Nephron progenitor cell (in vitro differentiated cells): ENCODE results near the gene SLC22A9.

Experiments
- DNase-seq: peaks from one replicate; pipeline ENCODE4 v3.0.0; 2021
- H3K27ac Mint-ChIP-seq: 2 replicates; pipeline ENCODE4 v1.8.0; 2021; ENCODE audit warnings: mild to moderate bottlenecking, moderate library complexity, mixed read lengths
- H3K27me3 Mint-ChIP-seq: 2 replicates; pipeline ENCODE4 v1.8.0; 2021; ENCODE audit warnings: mild to moderate bottlenecking, low read depth, mixed read lengths; ENCODE audit not compliant: poor library complexity
- H3K36me3 Mint-ChIP-seq: 2 replicates; pipeline ENCODE4 v1.8.0; 2021; ENCODE audit warnings: low read depth, mixed read lengths
- H3K4me1 Mint-ChIP-seq: 2 replicates; pipeline ENCODE4 v1.8.0; 2021; ENCODE audit warnings: mixed read lengths
- H3K4me3 Mint-ChIP-seq: 2 replicates; pipeline ENCODE4 v1.8.0; 2021; ENCODE audit warnings: mild to moderate bottlenecking, moderate library complexity, mixed read lengths
- H3K9me3 Mint-ChIP-seq: 2 replicates; pipeline ENCODE4 v1.8.0; 2021; ENCODE audit warnings: mild to moderate bottlenecking, moderate library complexity, mixed read lengths
- TF ChIP-seq, protein P1 (sequence below): fragments of 200-600 bp; sonication (generic); IDR thresholded peaks from 2 replicates; pipeline ENCODE4 v1.5.0; 2021; ENCODE audit warnings: antibody characterized with exemption

Gene SLC22A9

DNA sequence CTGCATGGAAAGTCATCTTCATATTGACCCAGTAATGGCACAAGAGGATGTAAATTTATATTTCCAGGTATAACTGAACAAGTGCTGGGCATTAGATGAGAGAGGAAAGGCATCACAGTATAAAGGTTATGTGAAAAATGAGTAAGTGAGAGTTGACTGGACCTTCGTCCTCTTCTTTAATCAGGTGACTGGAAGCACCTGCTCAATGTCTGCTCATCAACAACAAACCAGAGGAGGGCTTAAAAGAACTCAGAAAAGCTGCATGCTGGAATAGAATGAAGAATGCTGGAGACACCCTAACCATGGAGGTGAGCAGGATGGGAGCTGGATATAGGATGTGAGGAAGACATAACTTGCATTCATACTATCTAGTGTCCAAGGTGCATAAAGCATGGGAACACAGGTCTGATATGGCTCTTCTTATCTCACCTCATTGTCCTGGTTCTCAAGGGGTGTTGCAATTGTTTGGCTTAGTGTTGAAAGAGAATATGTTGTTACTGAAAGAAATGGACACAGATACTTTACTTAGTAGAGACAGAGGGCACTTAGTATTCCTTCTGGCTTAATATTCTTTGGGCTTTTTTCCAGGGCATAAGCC, 7.3 kb upstream of the SLC22A9 start:
- no peak overlapping the region for H3K27ac Mint-ChIP-seq
- H3K4me1 Mint-ChIP-seq: no peaks in the 10 kb centered on the region
- peaks cover 61% of the 10 kb centered on the region for H3K9me3 Mint-ChIP-seq
- H3K36me3 Mint-ChIP-seq: no peaks in the 10 kb centered on the region
- no peak for DNase-seq
- TF ChIP-seq, protein P1, sequence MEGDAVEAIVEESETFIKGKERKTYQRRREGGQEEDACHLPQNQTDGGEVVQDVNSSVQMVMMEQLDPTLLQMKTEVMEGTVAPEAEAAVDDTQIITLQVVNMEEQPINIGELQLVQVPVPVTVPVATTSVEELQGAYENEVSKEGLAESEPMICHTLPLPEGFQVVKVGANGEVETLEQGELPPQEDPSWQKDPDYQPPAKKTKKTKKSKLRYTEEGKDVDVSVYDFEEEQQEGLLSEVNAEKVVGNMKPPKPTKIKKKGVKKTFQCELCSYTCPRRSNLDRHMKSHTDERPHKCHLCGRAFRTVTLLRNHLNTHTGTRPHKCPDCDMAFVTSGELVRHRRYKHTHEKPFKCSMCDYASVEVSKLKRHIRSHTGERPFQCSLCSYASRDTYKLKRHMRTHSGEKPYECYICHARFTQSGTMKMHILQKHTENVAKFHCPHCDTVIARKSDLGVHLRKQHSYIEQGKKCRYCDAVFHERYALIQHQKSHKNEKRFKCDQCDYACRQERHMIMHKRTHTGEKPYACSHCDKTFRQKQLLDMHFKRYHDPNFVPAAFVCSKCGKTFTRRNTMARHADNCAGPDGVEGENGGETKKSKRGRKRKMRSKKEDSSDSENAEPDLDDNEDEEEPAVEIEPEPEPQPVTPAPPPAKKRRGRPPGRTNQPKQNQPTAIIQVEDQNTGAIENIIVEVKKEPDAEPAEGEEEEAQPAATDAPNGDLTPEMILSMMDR: no peak
- H3K4me3 Mint-ChIP-seq: no peak overlapping the region
- H3K27me3 Mint-ChIP-seq: peaks cover 25% of the 10 kb centered on the region

- H3K4me3 Mint-ChIP-seq: no peak overlapping the region
Observed at GRCh38 chr11:63369971-63370588, 495 bp downstream of the SLC22A9 start.

GRCh38 chr11:63371396-63371795, 1.8 kb downstream of the SLC22A9 start:
- Mint-ChIP-seq H3K9me3 (peaks cover 12% of the 10 kb centered on the region), H3K4me3 (no peak overlapping the region), H3K4me1 (no peaks in the 10 kb centered on the region), H3K36me3 (no peaks in the 10 kb centered on the region), H3K27me3 (peaks cover 13% of the 10 kb centered on the region), H3K27ac (no peak overlapping the region)
- DNase-seq: no peak
- TF ChIP-seq, protein P1: no peak

More at GRCh38 chr11:63369971-63370588, 495 bp downstream of the SLC22A9 start:
- Mint-ChIP-seq H3K27ac (no peak overlapping the region), H3K36me3 (no peaks in the 10 kb centered on the region), H3K4me1 (no peaks in the 10 kb centered on the region), H3K9me3 (peaks cover 22% of the 10 kb centered on the region), H3K27me3 (peaks cover 16% of the 10 kb centered on the region)
- DNase-seq: no peak
- TF ChIP-seq, protein P1: no peak

DNA sequence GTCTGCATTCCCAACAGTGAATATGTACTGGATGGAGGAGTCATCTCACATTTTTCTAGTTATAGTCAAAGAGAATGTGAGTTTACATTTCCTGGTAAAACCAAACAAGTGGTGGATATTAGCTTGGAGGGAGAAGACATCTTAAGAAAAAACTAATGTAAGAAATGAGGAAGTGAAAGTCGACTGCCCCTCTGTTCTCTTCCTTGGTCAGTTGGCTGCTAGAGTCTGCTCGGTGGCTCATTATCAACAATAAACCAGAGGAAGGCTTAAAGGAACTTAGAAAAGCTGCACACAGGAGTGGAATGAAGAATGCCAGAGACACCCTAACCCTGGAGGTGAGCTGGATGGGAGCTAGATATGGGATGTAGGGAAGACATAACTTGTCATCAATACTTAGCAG, 5.8 kb downstream of the SLC22A9 start:
- H3K36me3 Mint-ChIP-seq: no peaks in the 10 kb centered on the region

GRCh38 chr11:63380130-63380529, 10.5 kb downstream of the SLC22A9 start:
- Mint-ChIP-seq H3K27ac (no peak overlapping the region), H3K4me1 (no peaks in the 10 kb centered on the region), H3K4me3 (no peak overlapping the region), H3K9me3 (no peaks in the 10 kb centered on the region), H3K36me3 (no peaks in the 10 kb centered on the region), H3K27me3 (peaks cover 20% of the 10 kb centered on the region)
- no peak for DNase-seq
- TF ChIP-seq, protein P1: no peak

More for the DNA sequence above, 5.8 kb downstream of the SLC22A9 start:
- Mint-ChIP-seq H3K9me3 (no peaks in the 10 kb centered on the region), H3K4me1 (no peaks in the 10 kb centered on the region), H3K27me3 (peaks cover 15% of the 10 kb centered on the region), H3K4me3 (no peak overlapping the region), H3K27ac (no peak overlapping the region)
- DNase-seq: no peak
- TF ChIP-seq, protein P1: no peak

- no peak for DNase-seq
- no peaks in the 10 kb centered on the region for H3K4me1 Mint-ChIP-seq
- H3K9me3 Mint-ChIP-seq: no peaks in the 10 kb centered on the region
- H3K27ac Mint-ChIP-seq: no peak overlapping the region
- H3K4me3 Mint-ChIP-seq: no peak overlapping the region
- TF ChIP-seq, protein P1: no peak
- H3K36me3 Mint-ChIP-seq: no peaks in the 10 kb centered on the region
- peaks cover 20% of the 10 kb centered on the region for H3K27me3 Mint-ChIP-seq
Observed at GRCh38 chr11:63395697-63396096, 26.1 kb downstream of the SLC22A9 start.
